CD4-positive, alpha-beta memory T cell (primary cell): ENCODE results near the gene DNAJB6. TPM values are rescaled to one million over a fixed set of nuclear protein-coding genes. Genes with fewer than 3 reads are reported as not detected.
A peak's percentile ranks its signal among the peaks of the same experiment; 100 is the strongest.

Source experiments
- CTCF ChIA-PET: fragments of 350-600 bp; sonication (Branson Sonifier 250); formaldehyde crosslinking; loops from one replicate; lab custom pipeline; 2021; ENCODE audit warnings: inconsistent platforms; ENCODE audit not compliant: partially characterized antibody; lab: Charles Lee
- POLR2A ChIA-PET: fragments of 350-600 bp; sonication (Branson Sonifier 250); formaldehyde crosslinking; loops from one replicate; lab custom pipeline; 2021; ENCODE audit not compliant: partially characterized antibody; lab: Charles Lee
- DNase-seq, 5 donors: peaks; one replicate each; pipeline versions ENCODE4 v3.0.0 to v3.0.0-alpha.2; 2020 to 2022; ENCODE audit warnings: mixed read lengths in 1 of 5
- H3K27ac ChIP-seq: one replicate; pipeline ENCODE4 v1.7.0; 2013; ENCODE audit warnings: low read depth, low read length
- H3K27me3 ChIP-seq: 2 replicates; pipeline ENCODE4 v1.7.0; 2013; ENCODE audit warnings: mild to moderate bottlenecking, low read length, moderate library complexity; ENCODE audit not compliant: insufficient read depth
- H3K36me3 ChIP-seq: 2 replicates; pipeline ENCODE4 v1.7.0; 2013; ENCODE audit warnings: mild to moderate bottlenecking, low read length, moderate library complexity; ENCODE audit not compliant: insufficient read depth
- H3K4me1 ChIP-seq: 2 replicates; pipeline ENCODE4 v1.7.0; 2013; ENCODE audit warnings: mild to moderate bottlenecking, low read length, moderate library complexity; ENCODE audit not compliant: insufficient read depth
- H3K4me3 ChIP-seq, 2 donors: one replicate each; pipeline ENCODE4 v1.7.0; 2013; ENCODE audit warnings: low read length in 2 of 2, mild to moderate bottlenecking in 1 of 2
- H3K9me3 ChIP-seq, 2 donors: one replicate each; pipeline ENCODE4 v1.7.0; 2013; ENCODE audit warnings: low read length in 2 of 2, control low read depth in 1 of 2; ENCODE audit not compliant: control insufficient read depth in 1 of 2
- H3K27ac Mint-ChIP-seq, 7 donors: one replicate each; pipeline ENCODE4 v1.8.0; 2020 to 2021; ENCODE audit warnings: mixed read lengths in 7 of 7, mild to moderate bottlenecking in 6 of 7, inconsistent platforms in 3 of 7, moderate library complexity in 3 of 7
- H3K27me3 Mint-ChIP-seq, 2 donors: one replicate each; pipeline ENCODE4 v1.8.0; 2020 to 2021; ENCODE audit warnings: mixed read lengths in 2 of 2
- H3K36me3 Mint-ChIP-seq, 2 donors: one replicate each; pipeline ENCODE4 v1.8.0; 2020 to 2021; ENCODE audit warnings: mixed read lengths in 2 of 2, inconsistent platforms in 1 of 2, mild to moderate bottlenecking in 1 of 2
- H3K4me1 Mint-ChIP-seq, 4 donors: one replicate each; pipeline ENCODE4 v1.8.0; 2020 to 2021; ENCODE audit warnings: mixed read lengths in 4 of 4, mild to moderate bottlenecking in 1 of 4
- H3K4me3 Mint-ChIP-seq, 8 donors: one replicate each; pipeline ENCODE4 v1.8.0; 2020 to 2021; ENCODE audit warnings: mixed read lengths in 8 of 8, mild to moderate bottlenecking in 7 of 8, moderate library complexity in 6 of 8, inconsistent platforms in 3 of 8
- H3K9me3 Mint-ChIP-seq, 8 donors: one replicate each; pipeline ENCODE4 v1.8.0; 2020 to 2021; ENCODE audit warnings: mixed read lengths in 8 of 8, mild to moderate bottlenecking in 5 of 8, inconsistent platforms in 3 of 8, moderate library complexity in 1 of 8
- intact Hi-C: fragments of 100-400 bp; cut with micrococcal nuclease; formaldehyde crosslinking; loops from one replicate; pipeline ENCODE4 v1.15.1; 2023
- polyA plus RNA-seq, 2 donors: library from polyadenylated mRNA; unstranded; fragments of 300-500 nt; fragmentation: Illumina TruSeq; gene quantifications; one replicate each; pipeline ENCODE4 v1.2.3, GENCODE V29; 2021
- total RNA-seq, 2 experiments: library from RNA; stranded (reverse); gene quantifications; one replicate each; pipeline ENCODE4 v1.2.3, GENCODE V29; 2021

DNAJB6 gene
- total and polyA plus RNA-seq, 4 experiments from 2014 or later = 85.6 to 169 (median 103) TPM

GRCh38 chr7:157306846-157307838 lies 29.7 kb upstream of the DNAJB6 start:
- Histone ChIP-seq H3K4me1 (peaks cover 9% of the 10 kb centered on the region), H3K36me3 (no peaks in the 10 kb centered on the region), H3K9me3 (no peaks in the 10 kb centered on the region), H3K27ac (no peak overlapping the region), H3K4me3 (no peak overlapping the region), H3K27me3 (no peaks in the 10 kb centered on the region)
- Mint-ChIP-seq H3K27me3 (no peaks in the 10 kb centered on the region), H3K4me1 (peaks cover 12 to 21% (median 17%) of the 10 kb centered on the region in 4 donors), H3K9me3 (no peaks in the 10 kb centered on the region), H3K4me3 (no peak overlapping the region), H3K27ac (peak overlapping the region in 3 of 7 donors; percentile 12 to 37 (median 30)), H3K36me3 (no peaks in the 10 kb centered on the region)
- DNase-seq = no peak
- ChIA-PET POLR2A (no interaction called here), CTCF (interaction anchor here (1.1 kb wide), 1 partner anchor 33 kb away, joined by 3 read pairs; no protein-coding TSS in a partner anchor)
- intact Hi-C loops = no loop called here

- H3K4me3 Mint-ChIP-seq = no peak overlapping the region
- DNase-seq = no peak
- ChIA-PET CTCF (no interaction called here), POLR2A (no interaction called here)
- Histone ChIP-seq H3K36me3 (no peaks in the 10 kb centered on the region), H3K27ac (no peak overlapping the region), H3K4me3 (no peak overlapping the region), H3K4me1 (no peaks in the 10 kb centered on the region), H3K27me3 (no peaks in the 10 kb centered on the region), H3K9me3 (no peaks in the 10 kb centered on the region)
- H3K27me3 Mint-ChIP-seq = no peaks in the 10 kb centered on the region
- peaks cover 5 to 6% (median 5%) of the 10 kb centered on the region in 4 donors for H3K4me1 Mint-ChIP-seq
- no peaks in the 10 kb centered on the region for H3K9me3 Mint-ChIP-seq
- H3K27ac Mint-ChIP-seq = peak overlapping the region in 1 of 7 donors; percentile 37
- intact Hi-C loops = no loop called here
- H3K36me3 Mint-ChIP-seq = no peaks in the 10 kb centered on the region
Measured at GRCh38 chr7:157309988-157310668, 26.7 kb upstream of the DNAJB6 start.

GRCh38 chr7:157310676-157311185 lies 26.1 kb upstream of the DNAJB6 start:
- no peaks in the 10 kb centered on the region for H3K36me3 Mint-ChIP-seq
- no peaks in the 10 kb centered on the region for H3K9me3 Mint-ChIP-seq
- H3K9me3 ChIP-seq = no peaks in the 10 kb centered on the region
- H3K4me1 ChIP-seq = no peaks in the 10 kb centered on the region
- no peak for DNase-seq
- H3K27me3 ChIP-seq = no peaks in the 10 kb centered on the region
- no peak overlapping the region for H3K4me3 Mint-ChIP-seq
- intact Hi-C loops = no loop called here
- H3K27me3 Mint-ChIP-seq = no peaks in the 10 kb centered on the region
- peaks cover 5 to 6% (median 5%) of the 10 kb centered on the region in 4 donors for H3K4me1 Mint-ChIP-seq
- H3K27ac ChIP-seq = no peak overlapping the region
- POLR2A ChIA-PET = no interaction called here
- CTCF ChIA-PET = no interaction called here
- H3K27ac Mint-ChIP-seq = peak overlapping the region in 1 of 7 donors; percentile 37
- H3K36me3 ChIP-seq = no peaks in the 10 kb centered on the region
- H3K4me3 ChIP-seq = no peak overlapping the region

- H3K9me3 Mint-ChIP-seq = no peaks in the 10 kb centered on the region
- CTCF ChIA-PET = no interaction called here
- POLR2A ChIA-PET = no interaction called here
Measured at GRCh38 chr7:157312941-157313340, 23.9 kb upstream of the DNAJB6 start.

GRCh38 chr7:157313645-157314044 lies 23.2 kb upstream of the DNAJB6 start:
- DNase-seq = no peak
- Mint-ChIP-seq H3K4me3 (no peak overlapping the region), H3K4me1 (peaks cover 0 to 5% (median 2%) of the 10 kb centered on the region in 4 donors), H3K9me3 (no peaks in the 10 kb centered on the region), H3K27me3 (no peaks in the 10 kb centered on the region), H3K27ac (no peak overlapping the region), H3K36me3 (no peaks in the 10 kb centered on the region)
- H3K4me3 ChIP-seq = no peak overlapping the region
- H3K27me3 ChIP-seq = no peaks in the 10 kb centered on the region
- H3K4me1 ChIP-seq = no peaks in the 10 kb centered on the region
- H3K36me3 ChIP-seq = no peaks in the 10 kb centered on the region
- ChIA-PET CTCF (no interaction called here), POLR2A (no interaction called here)
- no peaks in the 10 kb centered on the region for H3K9me3 ChIP-seq
- no peak overlapping the region for H3K27ac ChIP-seq
- intact Hi-C loops = no loop called here

More at GRCh38 chr7:157312941-157313340, 23.9 kb upstream of the DNAJB6 start:
- H3K36me3 ChIP-seq = no peaks in the 10 kb centered on the region
- H3K27me3 Mint-ChIP-seq = no peaks in the 10 kb centered on the region
- H3K27me3 ChIP-seq = no peaks in the 10 kb centered on the region
- H3K4me1 Mint-ChIP-seq = peaks cover 0 to 5% (median 0%) of the 10 kb centered on the region in 4 donors
- no peak overlapping the region for H3K4me3 ChIP-seq
- H3K9me3 ChIP-seq = no peaks in the 10 kb centered on the region
- H3K27ac Mint-ChIP-seq = no peak overlapping the region
- no peak for DNase-seq
- H3K36me3 Mint-ChIP-seq = no peaks in the 10 kb centered on the region
- H3K4me3 Mint-ChIP-seq = no peak overlapping the region
- no peak overlapping the region for H3K27ac ChIP-seq
- intact Hi-C loops = no loop called here
- no peaks in the 10 kb centered on the region for H3K4me1 ChIP-seq

GRCh38 chr7:157318015-157318706 lies 18.6 kb upstream of the DNAJB6 start:
- intact Hi-C loops = no loop called here
- CTCF ChIA-PET = no interaction called here
- Mint-ChIP-seq H3K36me3 (no peaks in the 10 kb centered on the region), H3K4me3 (no peak overlapping the region), H3K27me3 (no peaks in the 10 kb centered on the region), H3K4me1 (peaks cover 0 to 8% (median 0%) of the 10 kb centered on the region in 4 donors), H3K27ac (peak overlapping the region in 5 of 7 donors; percentile 18 to 59 (median 23)), H3K9me3 (no peaks in the 10 kb centered on the region)
- no peaks in the 10 kb centered on the region for H3K9me3 ChIP-seq
- no peak overlapping the region for H3K27ac ChIP-seq
- H3K4me1 ChIP-seq = no peaks in the 10 kb centered on the region
- no peak overlapping the region for H3K4me3 ChIP-seq
- H3K27me3 ChIP-seq = no peaks in the 10 kb centered on the region
- no peaks in the 10 kb centered on the region for H3K36me3 ChIP-seq
- POLR2A ChIA-PET = interaction anchor here (0.8 kb wide), 1 partner anchor 18 kb away, joined by 3 read pairs; no protein-coding TSS in a partner anchor
- no peak for DNase-seq
